NCI-H2081 treated with DMSO at 0.1 percent for 48 hours (cell line): ENCODE results near the gene ARL8B.
"Not testable (repeated sequence)": the region's sequence is repeated elsewhere in the genome, so short reads cannot be mapped to it uniquely, and the experiment has no call there.

Experiments
- DNase-seq: peaks from one replicate; lab custom pipeline; 2025; lab: John Stamatoyannopoulos, UW

The ARL8B gene

DNA sequence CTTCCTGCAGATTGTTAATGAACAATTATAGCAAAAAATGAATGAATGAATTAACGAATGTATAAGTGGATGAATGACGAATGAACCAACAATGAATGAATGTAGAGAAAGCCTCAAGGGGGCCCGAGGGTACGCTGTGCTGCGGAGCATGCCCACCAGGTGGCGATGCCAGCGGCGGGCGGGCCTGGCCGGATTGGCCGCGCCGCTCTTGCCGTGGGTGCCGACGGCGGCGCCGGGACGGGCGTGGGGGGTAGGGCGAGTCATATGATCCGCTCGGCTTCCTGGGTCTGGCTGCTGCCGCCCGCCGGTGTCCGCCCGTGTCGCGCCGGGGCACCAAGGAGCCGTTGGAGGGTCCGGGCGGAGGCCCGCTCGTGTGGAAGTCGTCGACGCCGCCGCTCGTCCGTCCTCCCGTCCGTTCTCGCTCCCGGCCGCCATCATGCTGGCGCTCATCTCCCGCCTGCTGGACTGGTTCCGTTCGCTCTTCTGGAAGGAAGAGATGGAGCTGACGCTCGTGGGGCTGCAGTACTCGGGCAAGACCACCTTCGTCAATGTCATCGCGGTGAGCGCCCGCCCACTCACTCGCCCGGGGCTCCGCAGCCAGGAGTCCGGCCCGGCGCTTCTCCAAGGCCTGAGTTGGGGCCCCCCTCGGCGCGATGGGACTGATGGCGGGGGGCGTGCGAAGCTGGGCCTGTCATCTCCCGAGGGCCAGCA lies at the start of gene ARL8B:
Gene ARL8B, plus strand, starts transcription at position 263 of the 711 bp plus-strand sequence. Its CDS starts 174 bp downstream, at position 437.
- no peak for DNase-seq

- DNase-seq: no peak
Observed at GRCh38 chr3:5073374-5074085, 48.6 kb upstream of the ARL8B start.

GRCh38 chr3:5078151-5078550 lies 43.9 kb upstream of the ARL8B start:
- no peak for DNase-seq

DNA sequence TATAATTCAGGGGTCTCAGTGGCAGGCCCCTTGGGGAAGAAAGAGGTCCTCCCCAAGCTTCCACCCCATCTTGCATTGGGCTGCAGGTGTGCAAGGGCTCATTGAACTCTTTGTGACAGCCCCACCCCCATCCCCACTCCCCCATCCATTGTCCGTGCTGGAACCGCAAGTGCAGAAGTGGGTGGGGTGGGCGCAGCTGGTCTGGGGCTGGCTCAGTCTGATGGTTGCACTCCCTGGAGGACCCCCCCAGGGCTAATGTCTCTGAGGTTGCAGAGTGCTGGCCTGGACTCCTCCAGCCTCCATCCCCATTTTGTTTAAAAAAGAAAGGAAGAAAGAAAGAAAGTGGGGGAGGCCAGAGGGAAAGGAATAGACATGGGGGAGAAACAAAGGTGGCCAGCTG lies 42.3 kb upstream of the ARL8B start:
- DNase-seq: no peak

DNA sequence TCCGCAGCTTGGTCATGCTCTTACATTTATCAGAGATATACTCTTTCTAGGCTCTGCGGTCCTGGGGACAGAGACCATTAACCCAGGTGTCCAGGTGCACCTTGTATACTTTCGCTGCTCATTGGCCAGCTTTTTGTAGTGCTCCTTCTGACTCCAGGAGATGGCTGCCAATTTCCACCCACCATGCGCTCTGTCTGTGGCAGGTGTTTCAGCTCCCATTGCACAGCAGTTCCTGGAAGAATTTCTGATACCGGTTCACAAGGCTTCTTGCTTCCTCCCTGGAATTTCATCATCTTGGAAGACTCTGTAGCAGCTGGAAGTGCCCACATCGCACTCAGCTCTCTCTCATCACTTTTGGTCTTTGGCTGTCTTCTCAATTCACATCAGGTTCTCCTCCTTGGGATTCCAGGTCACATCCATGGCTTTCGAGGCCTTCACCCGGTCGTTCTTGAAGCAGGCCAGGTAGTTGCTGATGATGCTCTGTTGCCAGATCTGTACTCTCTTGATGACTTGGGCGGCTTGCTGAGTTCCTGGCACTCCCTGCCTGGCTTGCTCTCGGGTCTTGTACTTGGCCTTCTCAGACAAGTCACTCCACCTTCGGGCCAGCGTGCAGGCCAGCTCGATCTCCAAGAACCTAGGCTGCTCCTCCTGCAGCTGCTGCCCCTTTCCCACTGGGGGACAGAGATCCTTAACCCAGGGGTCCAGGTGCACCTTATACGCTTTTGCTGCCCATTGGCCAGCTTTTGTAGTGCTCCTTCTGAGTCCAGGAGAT lies 41.1 kb upstream of the ARL8B start:
- DNase-seq: no peak

GRCh38 chr3:5081973-5082788 lies 39.9 kb upstream of the ARL8B start:
- DNase-seq: not testable (repeated sequence)

DNA sequence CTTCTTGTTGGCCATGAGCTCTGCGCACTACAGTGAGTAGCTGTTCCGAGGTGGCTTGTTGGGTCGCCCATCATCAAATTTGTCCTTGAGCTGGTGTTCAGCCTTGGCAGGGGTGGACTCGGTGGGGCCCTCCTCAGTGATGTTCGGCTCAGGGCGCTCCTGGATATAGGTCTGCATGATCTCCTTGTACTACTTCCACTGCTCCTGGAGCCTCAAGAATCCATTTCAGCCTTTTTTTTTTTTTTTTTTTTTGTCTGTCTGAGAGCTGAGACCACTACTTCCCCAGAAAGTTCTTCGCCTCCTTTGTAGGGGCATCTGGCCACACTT lies 39.3 kb upstream of the ARL8B start:
- no peak for DNase-seq

- DNase-seq: no peak
Observed at GRCh38 chr3:5084224-5084623, 37.9 kb upstream of the ARL8B start.

DNA sequence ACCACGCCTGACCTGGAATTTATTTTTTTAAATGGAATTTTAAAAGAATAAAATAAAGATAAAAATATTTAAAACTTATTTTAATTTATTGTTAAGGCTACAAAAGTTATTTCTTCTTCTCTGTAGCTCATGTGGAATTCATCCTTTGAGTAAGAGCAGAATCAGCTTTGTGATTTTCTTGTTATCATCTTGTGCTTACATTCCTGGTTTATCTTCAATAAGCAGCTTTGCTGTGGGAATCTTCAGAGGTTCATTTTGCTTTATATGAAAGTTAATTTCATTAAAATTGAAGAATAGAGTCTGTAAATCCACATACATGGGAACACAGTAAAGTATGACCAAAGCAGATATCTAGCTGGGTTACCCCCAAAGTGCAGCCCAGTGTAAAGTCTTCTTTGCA lies 35.4 kb upstream of the ARL8B start:
- no peak for DNase-seq

- no peak for DNase-seq
Observed at GRCh38 chr3:5087209-5087608, 34.9 kb upstream of the ARL8B start.

DNA sequence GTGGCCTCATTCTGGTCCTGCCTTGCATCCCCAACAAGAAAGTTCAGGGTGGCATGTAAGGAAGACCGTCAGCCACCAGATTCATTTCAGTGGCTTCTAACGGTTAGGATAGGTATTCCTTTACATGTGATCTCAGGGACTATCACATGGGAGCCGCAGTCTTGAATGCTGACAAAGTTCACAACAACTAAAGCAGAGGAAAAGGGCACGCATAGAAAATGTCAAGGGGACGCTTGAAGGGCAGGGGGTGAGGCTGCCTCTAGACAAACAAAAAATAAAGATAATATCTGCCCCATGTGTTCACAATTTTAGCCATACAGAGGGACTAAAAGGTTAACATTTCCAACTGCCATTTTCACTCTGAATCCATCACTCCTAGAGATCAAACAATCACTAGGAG lies 31.9 kb upstream of the ARL8B start:
- no peak for DNase-seq

DNA sequence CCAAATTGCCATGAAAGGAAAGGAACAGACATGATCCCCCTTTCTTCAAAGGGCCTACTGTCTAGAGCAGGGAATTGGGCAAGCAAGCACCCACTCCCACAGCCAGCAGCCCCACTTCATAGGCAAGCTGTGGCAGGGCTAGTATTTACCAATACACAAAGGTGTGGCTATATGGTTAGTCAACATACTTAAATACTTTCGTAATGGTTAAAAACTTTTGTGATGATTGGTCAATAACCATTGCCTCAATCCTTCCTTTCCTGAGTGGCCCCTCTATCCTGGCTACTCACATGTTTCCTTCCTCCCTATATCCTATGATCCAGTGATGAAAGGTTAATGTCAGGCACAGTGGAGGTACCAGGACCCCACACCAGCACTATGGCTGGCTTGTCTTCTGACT lies 30.1 kb upstream of the ARL8B start:
- no peak for DNase-seq

GRCh38 chr3:5093731-5094130 lies 28.4 kb upstream of the ARL8B start:
- no peak for DNase-seq

DNA sequence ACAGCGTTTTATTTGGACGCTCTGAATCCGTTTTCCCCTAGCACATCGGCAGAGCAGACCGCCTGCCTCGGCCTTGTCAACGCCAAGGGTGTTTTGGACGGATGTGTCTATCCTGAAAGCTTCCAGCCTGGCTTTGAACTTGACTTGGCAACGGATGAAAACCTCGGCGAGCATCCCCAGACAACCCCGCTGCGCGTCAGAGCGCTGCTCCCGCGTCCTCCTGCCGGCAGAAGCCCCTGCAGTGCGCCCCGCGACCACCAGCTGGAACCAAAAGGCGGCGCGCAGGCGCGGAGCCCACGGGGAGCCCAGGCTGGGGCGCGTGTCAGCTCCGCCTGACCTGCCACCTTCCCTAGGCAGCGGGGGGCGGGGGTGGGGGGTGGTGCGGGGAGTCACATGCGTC lies 26.2 kb upstream of the ARL8B start:
- DNase-seq: no peak

DNA sequence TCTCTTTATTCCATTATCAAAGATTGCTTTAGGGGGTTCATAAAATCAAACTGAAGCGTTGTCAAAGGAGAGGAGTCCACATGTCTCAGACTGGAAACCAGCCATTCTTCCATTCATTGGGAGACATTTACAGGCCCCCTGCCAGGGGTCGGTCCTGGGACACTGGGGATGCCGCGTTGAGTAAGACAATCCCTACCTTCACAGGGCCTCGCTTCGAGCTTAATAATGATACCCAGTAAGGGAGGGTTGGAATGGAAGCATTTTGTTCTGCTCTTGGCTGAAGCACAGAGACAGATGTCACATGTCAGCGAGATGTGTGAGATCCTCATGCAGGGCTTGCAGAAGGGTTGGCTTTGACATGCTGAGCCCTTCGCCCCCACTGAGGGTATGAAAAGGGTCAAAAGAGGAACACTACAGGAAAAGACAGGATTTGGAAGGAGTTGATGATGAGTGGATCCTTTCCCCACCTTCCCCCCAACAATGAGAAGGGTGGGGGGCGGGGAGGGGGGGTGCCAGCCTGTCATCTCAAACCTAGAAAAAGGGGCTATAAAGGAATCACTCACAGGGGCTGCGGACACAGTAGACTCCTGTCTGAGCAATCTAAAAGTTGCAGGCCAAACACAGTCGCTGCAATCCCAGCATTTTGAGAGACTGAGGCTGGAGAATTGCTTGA lies 25.6 kb upstream of the ARL8B start:
- DNase-seq: no peak

GRCh38 chr3:5098346-5098745 lies 23.7 kb upstream of the ARL8B start:
- DNase-seq: no peak

DNA sequence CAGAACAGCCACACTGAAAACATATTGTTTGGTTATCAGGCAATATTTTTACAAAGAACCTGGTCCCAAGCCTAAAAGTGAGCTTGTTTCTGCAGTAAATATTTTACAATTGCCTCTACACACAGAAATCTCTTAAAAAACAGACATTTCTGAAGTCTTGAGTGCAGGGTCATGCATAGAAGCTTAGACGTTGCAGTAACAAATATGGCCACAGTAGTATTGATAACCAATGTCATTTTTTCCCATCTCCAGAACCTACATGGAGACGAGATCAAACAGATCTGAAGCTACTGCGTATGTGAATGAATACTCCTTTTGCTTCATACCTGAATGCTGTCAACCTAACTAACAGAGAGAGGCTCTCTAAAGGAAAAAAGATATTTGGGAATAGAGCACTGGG lies 19.6 kb upstream of the ARL8B start:
- no peak for DNase-seq

GRCh38 chr3:5103743-5104142 lies 18.3 kb upstream of the ARL8B start:
- no peak for DNase-seq

- no peak for DNase-seq
Observed at GRCh38 chr3:5105050-5105449, 17.0 kb upstream of the ARL8B start.

DNA sequence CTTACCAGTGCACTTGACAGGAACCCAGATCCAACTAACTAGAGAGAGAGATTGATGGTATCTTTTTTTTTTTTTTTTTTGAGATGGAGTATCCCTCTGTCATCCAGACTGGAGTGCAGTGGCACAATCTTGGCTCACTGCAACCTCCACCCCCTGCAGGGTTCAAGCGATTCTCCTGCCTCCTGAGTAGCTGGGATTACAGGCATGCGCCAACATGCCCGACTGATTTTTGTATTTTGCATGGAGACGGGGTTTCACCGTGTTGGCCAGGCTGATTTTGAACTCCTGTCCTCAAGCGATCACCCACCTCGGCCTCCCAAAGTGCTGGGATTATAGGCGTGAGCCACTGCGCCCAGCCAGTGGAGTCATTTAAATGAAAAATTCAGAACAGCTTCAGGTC lies 15.7 kb upstream of the ARL8B start:
- not testable (repeated sequence) for DNase-seq

- DNase-seq: not testable (repeated sequence)
Observed at GRCh38 chr3:5106933-5107334, 15.2 kb upstream of the ARL8B start.

GRCh38 chr3:5110337-5110736 lies 11.8 kb upstream of the ARL8B start:
- DNase-seq: no peak
